GM21528 (cell line): ENCODE data around the gene CCR7.
"Not testable (repeated sequence)": the region's sequence is repeated elsewhere in the genome, so short reads cannot be mapped to it uniquely, and the experiment has no call there.

Experiments used
- ATAC-seq: cut with Tn5 transposase; IDR thresholded peaks from one replicate; pipeline ENCODE4 v1.9.1; 2021; ENCODE audit warnings: mild to moderate bottlenecking, moderate library complexity; ENCODE audit not compliant: unreplicated experiment, low FRiP score

CCR7 gene

GRCh38 chr17:40552806-40553693 lies 12.2 kb downstream of the CCR7 start:
- no peak for ATAC-seq

GRCh38 chr17:40551879-40552768 lies 13.1 kb downstream of the CCR7 start:
- no peak for ATAC-seq

- no peak for ATAC-seq
Measured at GRCh38 chr17:40551091-40551878, 14.0 kb downstream of the CCR7 start.

- ATAC-seq: no peak
Measured at GRCh38 chr17:40550608-40551007, 14.7 kb downstream of the CCR7 start.

GRCh38 chr17:40548982-40549685 lies 16.1 kb downstream of the CCR7 start:
- ATAC-seq: no peak

GRCh38 chr17:40548491-40548981 lies 16.7 kb downstream of the CCR7 start:
- no peak for ATAC-seq

- ATAC-seq: no peak
Measured at GRCh38 chr17:40547785-40548478, 17.3 kb downstream of the CCR7 start.

- no peak for ATAC-seq
Measured at GRCh38 chr17:40547079-40547784, 18.0 kb downstream of the CCR7 start.

- ATAC-seq: not testable (repeated sequence)
Measured at GRCh38 chr17:40546497-40546896, 18.8 kb downstream of the CCR7 start.

- ATAC-seq: no peak
Measured at GRCh38 chr17:40545660-40546059, 19.6 kb downstream of the CCR7 start.

- peak; percentile 41 for ATAC-seq
Measured at GRCh38 chr17:40542558-40543411, 22.5 kb downstream of the CCR7 start.

GRCh38 chr17:40541873-40542557 lies 23.3 kb downstream of the CCR7 start:
- ATAC-seq: no peak

- no peak for ATAC-seq
Measured at GRCh38 chr17:40541060-40541872, 24.0 kb downstream of the CCR7 start.

GRCh38 chr17:40540448-40540847 lies 24.8 kb downstream of the CCR7 start:
- no peak for ATAC-seq

GRCh38 chr17:40539711-40540411 lies 25.4 kb downstream of the CCR7 start:
- no peak for ATAC-seq
